A549 (cell line): ENCODE measurements around the gene CD300E. TPM values are rescaled to one million over a fixed set of nuclear protein-coding genes. Genes with fewer than 3 reads are reported as not detected.
"Not testable (repeated sequence)": the region's sequence is repeated elsewhere in the genome, so short reads cannot be mapped to it uniquely, and the experiment has no call there.

Experiments
- ATAC-seq, 2 experiments: fragments of 200-7000 bp in 1 of 2; fragments of >200 bp in 1 of 2; cut with Nextera tagmentation in 1 of 2; cut with Tn5 transposase in 1 of 2; 3 replicates each; pipeline versions ENCODE4 v1.8.0 to v1.9.1; 2018 to 2020; ENCODE audit warnings: mild to moderate bottlenecking in 1 of 2, moderate library complexity in 1 of 2
- CTCF ChIA-PET: fragments of 300-600 bp; sonication (Branson Sonifier 250); formaldehyde crosslinking; extraction: SDS; loops from one replicate; lab custom pipeline; 2021; ENCODE audit warnings: antibody characterized with exemption, inconsistent platforms; lab: Yijun Ruan, JAX
- POLR2A ChIA-PET: fragments of 350-600 bp; formaldehyde crosslinking; extraction: SDS; loops from one replicate; lab custom pipeline; 2021; ENCODE audit warnings: antibody characterized with exemption, inconsistent platforms; lab: Yijun Ruan, JAX
- DNase-seq, 2 experiments: peaks; one replicate each; pipeline versions ENCODE4 v3.0.0 to v3.0.0-alpha.2; 2011 to 2016; ENCODE audit warnings: low read depth in 1 of 2, low spot score in 1 of 2
- FAIRE-seq: peaks from 2 replicates; lab custom pipeline; 2011; peaks lifted over from hg19 to GRCh38; lab: Jason Lieb, UNC
- H3K27ac ChIP-seq, 2 experiments: fragments of >200 bp; sonication (Bioruptor Twin); formaldehyde crosslinking; 3 replicates each; pipeline ENCODE4 v1.5.1; 2016 to 2017
- H3K4me1 ChIP-seq: fragments of >200 bp; sonication (Bioruptor Twin); formaldehyde crosslinking; 3 replicates; pipeline ENCODE4 v1.6.1; 2016
- H3K4me2 ChIP-seq: fragments of >200 bp; sonication (Bioruptor Twin); formaldehyde crosslinking; 3 replicates; pipeline ENCODE4 v1.6.1; 2016
- H3K4me3 ChIP-seq: fragments of >200 bp; sonication (Bioruptor Twin); formaldehyde crosslinking; 3 replicates; pipeline ENCODE4 v1.5.1; 2016
- H3K9me3 ChIP-seq: fragments of >200 bp; sonication (Bioruptor Twin); formaldehyde crosslinking; 3 replicates; pipeline ENCODE4 v1.6.1; 2016
- BCL3 ChIP-seq: fragments of >200 bp; sonication (Bioruptor Twin); formaldehyde crosslinking; IDR thresholded peaks from 3 replicates; pipeline ENCODE4 v1.6.1; 2016
- CBX2 ChIP-seq: fragments of 200-600 bp; sonication (generic); IDR thresholded peaks from 2 replicates; pipeline ENCODE4 v1.6.1; 2016; ENCODE audit warnings: low read depth, mild to moderate bottlenecking, borderline replicate concordance
- ELK1 ChIP-seq: fragments of 150-350 bp; IDR thresholded peaks from 2 replicates; pipeline ENCODE4 v1.6.1; 2014; ENCODE audit warnings: low read depth, mild to moderate bottlenecking, low read length
- ESRRA ChIP-seq: fragments of 150-350 bp; IDR thresholded peaks from 2 replicates; pipeline ENCODE4 v1.6.1; 2014; ENCODE audit warnings: mild to moderate bottlenecking, low read length, borderline replicate concordance
- FOSB ChIP-seq: fragments of 250-450 bp; sonication (Bioruptor Pico); IDR thresholded peaks from 2 replicates; pipeline ENCODE4 v1.5.0; 2020; ENCODE audit warnings: mild to moderate bottlenecking, moderate library complexity
- FOSL2 ChIP-seq, 2 experiments: fragments of 450-650 bp in 1 of 2; fragments of >200 bp in 1 of 2; sonication (Bioruptor Twin) in 1 of 2; formaldehyde crosslinking; IDR thresholded peaks; 2 replicates each; pipeline versions ENCODE4 v1.5.0 to v1.6.1; 2016 to 2020; ENCODE audit warnings: mild to moderate bottlenecking in 1 of 2, moderate library complexity in 1 of 2
- FOXS1 ChIP-seq: fragments of 250-450 bp; sonication (Bioruptor Pico); IDR thresholded peaks from 2 replicates; pipeline ENCODE4 v1.5.0; 2020; ENCODE audit warnings: mild to moderate bottlenecking, moderate library complexity
- GATA3 ChIP-seq: IDR thresholded peaks from 2 replicates; pipeline ENCODE4 v1.6.1; 2012; ENCODE audit warnings: borderline replicate concordance
- HDAC2 ChIP-seq: fragments of 200-600 bp; sonication (generic); IDR thresholded peaks from 2 replicates; pipeline ENCODE4 v1.6.1; 2016
- HMGXB4 ChIP-seq: fragments of 250-450 bp; sonication (Bioruptor Pico); IDR thresholded peaks from 2 replicates; pipeline ENCODE4 v1.5.0; 2021; ENCODE audit warnings: mild to moderate bottlenecking, moderate library complexity, borderline replicate concordance
- HOXB13 ChIP-seq: fragments of 250-450 bp; sonication (Bioruptor Pico); IDR thresholded peaks from 2 replicates; pipeline ENCODE4 v1.5.0; 2020; ENCODE audit warnings: low read depth, mild to moderate bottlenecking, moderate library complexity
- JUN ChIP-seq, 2 experiments: fragments of >200 bp; sonication (Bioruptor Twin); formaldehyde crosslinking; IDR thresholded peaks; 2 replicates in 1 of 2; 3 replicates in 1 of 2; pipeline ENCODE4 v1.6.1; 2016 to 2017
- MAX ChIP-seq: IDR thresholded peaks from 2 replicates; pipeline ENCODE4 v1.6.1; 2012
- MAZ ChIP-seq: fragments of 150-350 bp; IDR thresholded peaks from 2 replicates; pipeline ENCODE4 v1.6.1; 2014; ENCODE audit warnings: antibody characterized with exemption, low read depth, low read length, borderline replicate concordance
- NPAS2 ChIP-seq: fragments of 250-450 bp; sonication (Bioruptor Pico); IDR thresholded peaks from 2 replicates; pipeline ENCODE4 v1.8.0; 2022; ENCODE audit warnings: mild to moderate bottlenecking, moderate library complexity, borderline replicate concordance
- RAD21 ChIP-seq, 2 experiments: fragments of >200 bp in 1 of 2; sonication (Bioruptor Twin) in 1 of 2; formaldehyde crosslinking in 1 of 2; IDR thresholded peaks in 1 of 2; conservative IDR thresholded peaks in 1 of 2; 2 replicates in 1 of 2; 3 replicates in 1 of 2; pipeline ENCODE4 v1.6.1; 2012 to 2018; ENCODE audit warnings: inconsistent platforms in 1 of 2
- RNF2 ChIP-seq: fragments of 200-600 bp; sonication (generic); IDR thresholded peaks from 2 replicates; pipeline ENCODE4 v1.6.1; 2016; ENCODE audit warnings: low read depth, mild to moderate bottlenecking, antibody characterized with exemption, moderate library complexity, borderline replicate concordance
- SMC3 ChIP-seq: fragments of >200 bp; sonication (Bioruptor Twin); formaldehyde crosslinking; IDR thresholded peaks from 3 replicates; pipeline ENCODE4 v1.6.1; 2018; ENCODE audit warnings: inconsistent platforms
- TFCP2L1 ChIP-seq: fragments of 250-450 bp; sonication (Bioruptor Pico); IDR thresholded peaks from 2 replicates; pipeline ENCODE4 v1.5.0; 2021; ENCODE audit warnings: mild to moderate bottlenecking
- TP53 ChIP-seq: fragments of 250-450 bp; sonication (Bioruptor Pico); IDR thresholded peaks from 2 replicates; pipeline ENCODE4 v1.5.0; 2021; ENCODE audit warnings: mild to moderate bottlenecking, moderate library complexity
- ZC3H11A ChIP-seq: fragments of 450-650 bp; IDR thresholded peaks from 2 replicates; pipeline ENCODE4 v1.6.1; 2014; ENCODE audit warnings: antibody characterized with exemption, mild to moderate bottlenecking
- ZSCAN20 ChIP-seq: fragments of 250-450 bp; sonication (Bioruptor Pico); IDR thresholded peaks from 2 replicates; pipeline ENCODE4 v1.8.0; 2022; ENCODE audit warnings: mild to moderate bottlenecking, moderate library complexity
- WGBS: methylation state at CpG from one replicate; pipeline ENCODE4 v1.1.6; 2017; ENCODE audit errors: missing lambda C conversion rate; 5-methylcytosine and 5-hydroxymethylcytosine counted together
- polyA plus RNA-seq, 4 experiments: library from polyadenylated mRNA; depleted of rRNA in 3 of 4; stranded (reverse); fragments of >200 nt; fragmentation: RNase III in 1 of 4; extraction: RNeasy Plus Mini Kit Qiagen cat#74134 plus additional on column Dnase treatment in 1 of 4; gene quantifications; 2 replicates in 3 of 4; 3 replicates in 1 of 4; pipeline ENCODE4 v1.2.3, GENCODE V29; 2011 to 2017

The CD300E gene
- polyA plus RNA-seq, 2 of the 4 experiments (the other 2 are of a cell fraction), result not detected

- no peak for TF ChIP-seq HDAC2
- no peak for TF ChIP-seq ZSCAN20
- no peak for TF ChIP-seq FOSB (CRISPR knock-in tag)
- TF ChIP-seq RAD21 (conservative IDR thresholded peaks at IDR 0.05 in 1 of 2, IDR thresholded peaks at IDR 0.05 in 1 of 2), result no peak
- POLR2A ChIA-PET, result no interaction called here
- Histone ChIP-seq H3K9me3 (no peaks in the 10 kb centered on the region), H3K4me1 (no peaks in the 10 kb centered on the region), H3K27ac (no peak overlapping the region), H3K4me2 (no peak overlapping the region), H3K4me3 (no peak overlapping the region)
- FAIRE-seq (no peak), DNase-seq (no peak), ATAC-seq (no peak)
- CTCF ChIA-PET, result interaction anchor here (0.8 to 1.3 kb wide), 2 partner anchors 10 to 40 kb away, joined by 3 read pairs; no protein-coding TSS in a partner anchor
- 90% methylated on average over 2 of the region's 2 CpGs for WGBS
Measured at GRCh38 chr17:74637926-74638325, 14.4 kb upstream of the CD300E start.

- CTCF ChIA-PET, result interaction anchor here (0.8 to 1.3 kb wide), 3 partner anchors 10 to 41 kb away, joined by 3 read pairs; no protein-coding TSS in a partner anchor
- Histone ChIP-seq H3K9me3 (no peaks in the 10 kb centered on the region), H3K4me2 (no peak overlapping the region), H3K27ac (no peak overlapping the region), H3K4me1 (no peaks in the 10 kb centered on the region), H3K4me3 (no peak overlapping the region)
- 50% methylated on average over 11 of the region's 11 CpGs for WGBS
- FAIRE-seq (no peak), DNase-seq (no peak)
- TF ChIP-seq SMC3, result no peak
- TF ChIP-seq, all 56 proteins: peak for 0
- POLR2A ChIA-PET, result no interaction called here
- no peak for ATAC-seq
Measured at GRCh38 chr17:74637265-74637664, 13.7 kb upstream of the CD300E start.

- POLR2A ChIA-PET, H3K4me2 ChIP-seq, H3K9me3 ChIP-seq, FAIRE-seq, ATAC-seq, H3K4me3 ChIP-seq, DNase-seq, H3K27ac ChIP-seq, H3K4me1 ChIP-seq: not testable (repeated sequence)
- WGBS, result 53% methylated on average over 10 of the region's 10 CpGs
- CTCF ChIA-PET, result interaction anchor here (1.2 to 1.6 kb wide), 2 partner anchors 9 to 13 kb away, joined by 3 to 6 read pairs; partner anchors contain the start of gene CD300E
Measured at GRCh38 chr17:74636541-74637085, 13.1 kb upstream of the CD300E start.

GRCh38 chr17:74635418-74635817 lies 11.9 kb upstream of the CD300E start:
- Histone ChIP-seq H3K9me3 (no peaks in the 10 kb centered on the region), H3K4me1 (no peaks in the 10 kb centered on the region), H3K4me2 (no peak overlapping the region), H3K27ac (no peak overlapping the region)
- no peak for ATAC-seq
- ChIA-PET CTCF (interaction anchor here (1.5 to 1.7 kb wide), 3 partner anchors 10 to 22 kb away, joined by 5 to 7 read pairs (median 6); partner anchors contain the start of gene CD300E), POLR2A (no interaction called here)
- WGBS, result 52% methylated on average over 13 of the region's 13 CpGs
- no peak for TF ChIP-seq NPAS2 (CRISPR knock-in tag)
- no peak for TF ChIP-seq FOXS1
- TF ChIP-seq ZC3H11A, result no peak
- no peak for TF ChIP-seq ELK1
- no peak for TF ChIP-seq GATA3
- no peak for TF ChIP-seq FOSB (CRISPR knock-in tag)
- no peak for TF ChIP-seq MAZ
- TF ChIP-seq ESRRA, result no peak
- TF ChIP-seq HOXB13 (CRISPR knock-in tag), result no peak
- TF ChIP-seq TFCP2L1 (CRISPR knock-in tag), result no peak
- TF ChIP-seq HMGXB4 (CRISPR knock-in tag), result no peak
- no peak for TF ChIP-seq FOSL2 (IDR thresholded peaks at IDR 0.05)
- TF ChIP-seq FOSL2 (CRISPR knock-in tag; IDR thresholded peaks at IDR 0.05), result no peak
- no peak for TF ChIP-seq CBX2
- no peak for TF ChIP-seq RNF2
- no peak for TF ChIP-seq TP53 (CRISPR knock-in tag)
- no peak for TF ChIP-seq MAX
- TF ChIP-seq JUN (IDR thresholded peaks at IDR 0.05), result no peak
- no peak for TF ChIP-seq BCL3
- TF ChIP-seq SMC3, result no peak
- TF ChIP-seq, all 56 proteins: peak for 0
- no peak overlapping the region for H3K4me3 ChIP-seq
- FAIRE-seq (no peak), DNase-seq (no peak)
